ENCODE results near the gene RABL2B.

RABL2B gene

GRCh38 chr22:50721257-50721844 lies 62.1 kb downstream of the RABL2B start:
- no peak overlapping the region for H3K4me3 ChIP-seq (ENCODE audit: low read length in 2 of 2)
- H3K9ac ChIP-seq (ENCODE audit: low read length in 2 of 2): no peak overlapping the region

GRCh38 chr22:50720301-50721256 lies 62.9 kb downstream of the RABL2B start:
- H3K9ac ChIP-seq (ENCODE audit: low read length in 2 of 2): no peak overlapping the region
- H3K36me3 ChIP-seq (ENCODE audit: control insufficient read depth in 2 of 2, insufficient read depth in 2 of 2, low read length in 2 of 2): no peaks in the 10 kb centered on the region

More at GRCh38 chr22:50721257-50721844, 62.1 kb downstream of the RABL2B start:
- Histone ChIP-seq H3K9me3 (ENCODE audit: control insufficient read depth in 2 of 2, low read length in 2 of 2) (no peaks in the 10 kb centered on the region), H3K36me3 (ENCODE audit: control insufficient read depth in 2 of 2, insufficient read depth in 2 of 2, low read length in 2 of 2) (peaks cover 0 to 2% of the 10 kb centered on the region in 2 donors), H3K27ac (ENCODE audit: low read length) (no peak overlapping the region), H3K4me1 (ENCODE audit: control insufficient read depth, insufficient read depth, low read length) (no peaks in the 10 kb centered on the region), H3K27me3 (ENCODE audit: control insufficient read depth in 1 of 2, insufficient read depth in 2 of 2, low read length in 2 of 2) (peaks cover 8 to 24% of the 10 kb centered on the region in 2 donors)

GRCh38 chr22:50719814-50720300 lies 63.6 kb downstream of the RABL2B start:
- Histone ChIP-seq H3K4me1 (ENCODE audit: control insufficient read depth, insufficient read depth, low read length) (no peaks in the 10 kb centered on the region), H3K9ac (ENCODE audit: low read length in 2 of 2) (no peak overlapping the region), H3K27ac (ENCODE audit: low read length) (no peak overlapping the region), H3K9me3 (ENCODE audit: control insufficient read depth in 2 of 2, low read length in 2 of 2) (no peaks in the 10 kb centered on the region), H3K27me3 (ENCODE audit: control insufficient read depth in 1 of 2, insufficient read depth in 2 of 2, low read length in 2 of 2) (peaks cover 8 to 24% of the 10 kb centered on the region in 2 donors), H3K4me3 (ENCODE audit: low read length in 2 of 2) (no peak overlapping the region), H3K36me3 (ENCODE audit: control insufficient read depth in 2 of 2, insufficient read depth in 2 of 2, low read length in 2 of 2) (no peaks in the 10 kb centered on the region)

More at GRCh38 chr22:50720301-50721256, 62.9 kb downstream of the RABL2B start:
- Histone ChIP-seq H3K9me3 (ENCODE audit: control insufficient read depth in 2 of 2, low read length in 2 of 2) (no peaks in the 10 kb centered on the region), H3K4me3 (ENCODE audit: low read length in 2 of 2) (no peak overlapping the region), H3K27ac (ENCODE audit: low read length) (no peak overlapping the region), H3K4me1 (ENCODE audit: control insufficient read depth, insufficient read depth, low read length) (no peaks in the 10 kb centered on the region), H3K27me3 (ENCODE audit: control insufficient read depth in 1 of 2, insufficient read depth in 2 of 2, low read length in 2 of 2) (peaks cover 8 to 24% of the 10 kb centered on the region in 2 donors)

- no peaks in the 10 kb centered on the region for H3K36me3 ChIP-seq (ENCODE audit: control insufficient read depth in 2 of 2, insufficient read depth in 2 of 2, low read length in 2 of 2)
- H3K27me3 ChIP-seq (ENCODE audit: control insufficient read depth in 1 of 2, insufficient read depth in 2 of 2, low read length in 2 of 2): peaks cover 8 to 24% of the 10 kb centered on the region in 2 donors
- no peak overlapping the region for H3K9ac ChIP-seq (ENCODE audit: low read length in 2 of 2)
Measured at GRCh38 chr22:50718352-50718709, 65.1 kb downstream of the RABL2B start.

GRCh38 chr22:50717709-50718351 lies 65.6 kb downstream of the RABL2B start:
- peaks cover 2% of the 10 kb centered on the region for H3K4me1 ChIP-seq (ENCODE audit: control insufficient read depth, insufficient read depth, low read length)
- H3K36me3 ChIP-seq (ENCODE audit: control insufficient read depth in 2 of 2, insufficient read depth in 2 of 2, low read length in 2 of 2): no peaks in the 10 kb centered on the region
- H3K27ac ChIP-seq (ENCODE audit: low read length): no peak overlapping the region
- no peak overlapping the region for H3K4me3 ChIP-seq (ENCODE audit: low read length in 2 of 2)
- H3K27me3 ChIP-seq (ENCODE audit: control insufficient read depth in 1 of 2, insufficient read depth in 2 of 2, low read length in 2 of 2): peaks cover 5 to 24% of the 10 kb centered on the region in 2 donors
- H3K9ac ChIP-seq (ENCODE audit: low read length in 2 of 2): no peak overlapping the region
- H3K9me3 ChIP-seq (ENCODE audit: control insufficient read depth in 2 of 2, low read length in 2 of 2): no peaks in the 10 kb centered on the region

More at GRCh38 chr22:50718352-50718709, 65.1 kb downstream of the RABL2B start:
- no peak overlapping the region for H3K27ac ChIP-seq (ENCODE audit: low read length)
- no peaks in the 10 kb centered on the region for H3K4me1 ChIP-seq (ENCODE audit: control insufficient read depth, insufficient read depth, low read length)
- H3K9me3 ChIP-seq (ENCODE audit: control insufficient read depth in 2 of 2, low read length in 2 of 2): no peaks in the 10 kb centered on the region
- H3K4me3 ChIP-seq (ENCODE audit: low read length in 2 of 2): no peak overlapping the region

Measured in stomach smooth muscle (tissue), 2 donors.